Ovary (tissue), 9 donors: Measurements from ENCODE around the gene OPCML. TPM values are rescaled to one million over a fixed set of nuclear protein-coding genes. Genes with fewer than 3 reads are reported as not detected.

ENCODE experiments used
- DNase-seq, 5 donors: peaks; one replicate each; pipeline ENCODE4 v3.0.0-alpha.2; 2019 to 2020
- H3K27ac ChIP-seq, 2 donors: fragments of 200-600 bp; one replicate each; pipeline versions ENCODE4 v1.5.1 to v1.8.0; 2019 to 2022
- H3K27me3 ChIP-seq: fragments of 200-600 bp; one replicate; pipeline ENCODE4 v1.8.0; 2022
- H3K36me3 ChIP-seq: fragments of 200-600 bp; sonication (generic); one replicate; pipeline ENCODE4 v1.5.1; 2019
- H3K4me1 ChIP-seq: one replicate; pipeline ENCODE4 v1.8.1; 2013; ENCODE audit warnings: mild to moderate bottlenecking, moderate library complexity; ENCODE audit not compliant: insufficient read depth
- H3K4me3 ChIP-seq: fragments of 200-600 bp; sonication (generic); one replicate; pipeline ENCODE4 v1.5.1; 2017
- H3K9me3 ChIP-seq, 2 donors: fragments of 200-600 bp in 1 of 2; sonication (generic) in 1 of 2; one replicate each; pipeline versions ENCODE4 v1.5.1 to v1.8.1; 2013 to 2019; ENCODE audit warnings: mild to moderate bottlenecking in 1 of 2, moderate library complexity in 1 of 2
- CTCF ChIP-seq, 3 donors: fragments of 450-650 bp in 2 of 3; fragments of 200-600 bp in 1 of 3; IDR thresholded peaks; one replicate each; pipeline versions ENCODE4 v1.5.1 to v1.8.0; 2016 to 2022; ENCODE audit warnings: antibody characterized with exemption in 3 of 3, mild to moderate bottlenecking in 1 of 3
- EP300 ChIP-seq: sonication (generic); formaldehyde crosslinking; IDR thresholded peaks from one replicate; pipeline ENCODE4 v1.6.1; 2017; ENCODE audit warnings: antibody characterized with exemption
- POLR2A ChIP-seq: fragments of 450-650 bp; IDR thresholded peaks from one replicate; pipeline ENCODE4 v1.6.1; 2017; ENCODE audit warnings: antibody characterized with exemption, mild to moderate bottlenecking, moderate library complexity
- WGBS, 3 donors: extraction: QIAGEN DNeasy Blood & Tissue Kit in 1 of 3; methylation state at CpG; one replicate each; pipeline versions ENCODE4 v1.1.5 to v1.1.7; 2013 to 2017; 5-methylcytosine and 5-hydroxymethylcytosine counted together
- intact Hi-C, 4 donors: fragments of 100-400 bp; cut with DNase I; formaldehyde crosslinking; loops; one replicate each; pipeline versions ENCODE4 v1.11.0 to v1.15.1; 2022 to 2023
- polyA plus RNA-seq, 2 donors: library from polyadenylated mRNA; stranded (reverse); fragments of 200-250 nt in 1 of 2; fragments of 350-450 nt in 1 of 2; fragmentation: Illumina TruSeq in 1 of 2; extraction: RNeasy Lipid Tissue Mini Kit (QIAGEN cat#74804) in 1 of 2; gene quantifications; one replicate each; pipeline ENCODE4 v1.2.3, GENCODE V29; 2013 to 2014
- total RNA-seq, 7 donors: library from RNA; depleted of rRNA in 2 of 7; stranded (reverse); fragments of >200 nt in 2 of 7; fragmentation: NEBNext Ultra II Directional in 3 of 7; extraction: Animal tissue kit (Norgen Biotek cat#: 25700) in 3 of 7; gene quantifications; one replicate each; pipeline versions ENCODE4 v1.1.0 to v1.2.4, GENCODE V29; 2016 to 2023
- donor health status: DM: no; HTN: no; CAD: no; lungs with moderate emphysema.
- donor health status: DM: no; HTN: no; CAD: no.
- donor health status: Bipolar disorder and iron deficiency.
- donor health status: DM: yes; HTN: yes; CAD: no.
- donor health status: DM: no; HTN: no; CAD: no.
- donor health status: DM: yes; HTN: yes; CAD: no.

OPCML gene
- total and polyA plus RNA-seq, 9 donors, result under 0.01 to 2.8 (median 0.32) TPM; not detected in 2

DNA sequence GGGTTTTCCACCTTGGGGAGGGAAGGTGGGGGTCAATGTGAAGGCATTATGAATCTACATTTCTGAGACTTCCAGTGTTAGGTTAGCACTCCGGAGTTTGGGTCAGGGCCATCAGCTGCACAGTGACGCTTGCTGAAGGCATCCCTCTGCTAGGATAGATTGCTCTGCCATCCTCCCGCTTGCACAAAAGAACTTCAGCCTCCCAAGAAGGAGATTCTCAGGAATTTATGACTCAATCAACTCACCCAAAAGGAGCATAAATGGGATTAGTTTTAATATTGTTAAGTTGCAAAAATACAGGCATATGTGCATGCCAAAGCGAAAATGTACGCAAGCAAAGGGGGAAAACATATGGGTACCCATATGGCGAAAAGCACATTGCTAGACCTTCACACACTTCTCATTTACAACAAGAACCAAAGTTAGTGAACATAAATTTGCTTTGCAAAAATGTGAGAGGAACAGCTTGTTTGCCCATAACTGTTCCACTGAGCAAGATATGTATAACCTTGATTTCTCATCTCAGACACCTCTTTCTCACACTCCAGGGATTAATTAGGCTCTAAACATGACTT lies 1013.0 kb downstream of the OPCML start:
- H3K9me3 ChIP-seq, result no peaks in the 10 kb centered on the region
- H3K4me3 ChIP-seq, result no peak overlapping the region
- no peak for DNase-seq
- H3K27ac ChIP-seq, result no peak overlapping the region
- intact Hi-C loops, result no loop called here
- TF ChIP-seq CTCF (IDR thresholded peaks at IDR 0.05), result no peak
- no peak for TF ChIP-seq EP300
- no peak for TF ChIP-seq POLR2A
- H3K4me1 ChIP-seq, result no peaks in the 10 kb centered on the region
- no peaks in the 10 kb centered on the region for H3K36me3 ChIP-seq
- H3K27me3 ChIP-seq, result no peaks in the 10 kb centered on the region
- 64 to 71% (median 67%) methylated on average over 6 of the region's 6 CpGs for WGBS, 3 donors

DNA sequence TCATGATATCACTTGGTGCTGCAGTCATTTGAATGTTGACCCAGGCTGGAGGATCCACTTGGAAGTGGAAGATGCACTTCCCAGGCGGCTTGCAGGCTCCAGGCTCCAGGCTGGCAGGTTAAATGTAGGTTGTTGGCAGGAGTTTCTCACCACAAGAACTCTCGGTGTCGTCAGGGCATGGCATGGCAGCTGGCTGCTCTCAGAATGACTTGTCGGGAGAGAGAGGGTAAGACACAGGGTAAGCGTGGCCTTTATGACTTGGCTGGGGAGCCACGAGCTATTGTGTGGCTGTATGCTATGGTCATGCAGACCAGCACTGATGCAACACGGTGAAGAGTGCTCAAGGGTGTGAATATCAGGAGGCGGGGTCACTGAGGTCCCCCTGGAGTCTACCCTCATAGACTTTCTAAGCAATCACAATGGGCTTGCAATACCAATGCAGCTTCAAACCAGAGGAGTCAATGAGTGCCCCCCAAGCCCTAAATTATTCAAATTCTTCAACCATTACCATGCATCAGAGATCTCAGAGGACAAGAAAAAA lies 1027.7 kb downstream of the OPCML start:
- Histone ChIP-seq H3K27me3 (no peaks in the 10 kb centered on the region), H3K36me3 (no peaks in the 10 kb centered on the region), H3K9me3 (no peaks in the 10 kb centered on the region), H3K27ac (no peak overlapping the region), H3K4me1 (no peaks in the 10 kb centered on the region), H3K4me3 (no peak overlapping the region)
- 71 to 80% (median 76%) methylated on average over 8 of the region's 8 CpGs for WGBS, 3 donors
- no peak for DNase-seq
- TF ChIP-seq CTCF (IDR thresholded peaks at IDR 0.05) (no peak), POLR2A (no peak), EP300 (no peak)
- intact Hi-C loops, result no loop called here

GRCh38 chr11:132501356-132501755 lies 1030.9 kb downstream of the OPCML start:
- 76 to 81% (median 80%) methylated on average over 4 of the region's 4 CpGs for WGBS, 3 donors
- no peak for DNase-seq

DNA sequence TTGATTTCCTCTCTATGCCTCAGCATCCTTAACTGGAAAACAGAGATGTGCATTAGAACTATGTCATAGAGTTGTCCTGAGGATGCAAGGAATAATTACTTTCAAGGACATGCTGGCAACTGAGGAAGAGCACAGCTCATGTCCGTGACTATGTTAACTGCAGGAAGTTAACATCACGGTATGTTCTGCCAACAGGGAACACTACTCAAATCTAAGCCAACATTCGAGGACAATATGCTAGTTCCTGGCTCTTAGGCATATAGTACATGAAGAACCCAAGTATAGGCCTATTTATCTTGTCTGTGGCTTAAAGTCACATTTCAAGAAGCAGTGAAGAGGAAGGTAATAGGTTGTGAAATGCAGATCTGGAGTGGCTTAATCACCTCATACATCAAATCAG lies 1032.6 kb downstream of the OPCML start:
- Histone ChIP-seq H3K27me3 (no peaks in the 10 kb centered on the region), H3K9me3 (no peaks in the 10 kb centered on the region), H3K4me3 (no peak overlapping the region), H3K4me1 (no peaks in the 10 kb centered on the region), H3K36me3 (no peaks in the 10 kb centered on the region), H3K27ac (no peak overlapping the region)
- DNase-seq, result no peak
- no peak for TF ChIP-seq CTCF (IDR thresholded peaks at IDR 0.05)
- TF ChIP-seq POLR2A, result no peak
- no peak for TF ChIP-seq EP300
- intact Hi-C loops, result no loop called here
- WGBS, 3 donors, result 68 to 74% (median 74%) methylated on average over 3 of the region's 3 CpGs

More at GRCh38 chr11:132501356-132501755, 1030.9 kb downstream of the OPCML start:
- H3K9me3 ChIP-seq, result no peaks in the 10 kb centered on the region
- H3K27ac ChIP-seq, result no peak overlapping the region
- TF ChIP-seq POLR2A, result no peak
- no peaks in the 10 kb centered on the region for H3K36me3 ChIP-seq
- no peaks in the 10 kb centered on the region for H3K4me1 ChIP-seq
- intact Hi-C loops, result no loop called here
- no peaks in the 10 kb centered on the region for H3K27me3 ChIP-seq
- no peak overlapping the region for H3K4me3 ChIP-seq

DNA sequence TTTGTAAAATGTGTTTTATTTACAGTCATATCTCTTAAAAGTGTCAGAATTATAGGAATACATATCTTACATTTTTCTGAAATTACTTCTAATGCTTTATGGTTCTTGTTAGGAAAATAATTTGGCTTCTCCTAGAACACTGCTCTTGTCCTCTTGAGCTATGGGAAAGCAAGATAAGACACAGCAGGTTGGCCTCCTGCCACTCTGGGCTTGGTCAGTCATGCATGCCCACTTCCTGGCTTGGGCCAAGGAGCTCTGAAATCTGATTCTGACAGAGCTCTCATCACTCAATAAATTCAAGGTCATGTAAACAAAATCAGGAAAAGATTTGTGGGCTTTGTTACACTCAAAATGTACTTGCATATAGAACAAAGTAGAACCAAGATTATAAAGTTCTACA lies 1036.0 kb downstream of the OPCML start:
- Histone ChIP-seq H3K4me1 (no peaks in the 10 kb centered on the region), H3K27me3 (no peaks in the 10 kb centered on the region), H3K9me3 (no peaks in the 10 kb centered on the region), H3K4me3 (no peak overlapping the region), H3K36me3 (no peaks in the 10 kb centered on the region), H3K27ac (no peak overlapping the region)
- no peak for DNase-seq
- intact Hi-C loops, result no loop called here
- TF ChIP-seq POLR2A (no peak), CTCF (IDR thresholded peaks at IDR 0.05) (no peak), EP300 (no peak)
